GM21737 (cell line): Measurements from ENCODE around the gene ANKRD13D.
A peak's percentile ranks its signal among the peaks of the same experiment; 100 is the strongest.

ENCODE experiments used
- ATAC-seq: cut with Tn5 transposase; IDR thresholded peaks from one replicate; pipeline ENCODE4 v1.9.1; 2021; ENCODE audit warnings: mild to moderate bottlenecking, moderate library complexity; ENCODE audit not compliant: unreplicated experiment

Gene ANKRD13D

GRCh38 chr11:67285541-67286498 lies 3.3 kb upstream of the ANKRD13D start:
- ATAC-seq, result no peak

GRCh38 chr11:67286621-67287333 lies 2.3 kb upstream of the ANKRD13D start:
- no peak for ATAC-seq

GRCh38 chr11:67287355-67288197 lies 1.5 kb upstream of the ANKRD13D start:
- no peak for ATAC-seq

- ATAC-seq, result no peak
Observed at GRCh38 chr11:67288198-67288451, 978 bp upstream of the ANKRD13D start.

- ATAC-seq, result peak; percentile 56
Observed at GRCh38 chr11:67288452-67289225, 464 bp upstream of the ANKRD13D start.

- no peak for ATAC-seq
Observed at GRCh38 chr11:67289651-67290479, 762 bp downstream of the ANKRD13D start.

- no peak for ATAC-seq
Observed at GRCh38 chr11:67290801-67291200, 1.7 kb downstream of the ANKRD13D start.

GRCh38 chr11:67291481-67292381 lies 2.6 kb downstream of the ANKRD13D start:
- ATAC-seq, result no peak

- no peak for ATAC-seq
Observed at GRCh38 chr11:67292671-67293070, 3.6 kb downstream of the ANKRD13D start.

- no peak for ATAC-seq
Observed at GRCh38 chr11:67293090-67293489, 4.0 kb downstream of the ANKRD13D start.

GRCh38 chr11:67295846-67296245 lies 6.7 kb downstream of the ANKRD13D start:
- no peak for ATAC-seq

- ATAC-seq, result no peak
Observed at GRCh38 chr11:67298786-67299185, 9.7 kb downstream of the ANKRD13D start.

- no peak for ATAC-seq
Observed at GRCh38 chr11:67299471-67300191, 10.5 kb downstream of the ANKRD13D start.

- ATAC-seq, result no peak
Observed at GRCh38 chr11:67300256-67300755, 11.2 kb downstream of the ANKRD13D start.

- ATAC-seq, result no peak
Observed at GRCh38 chr11:67300756-67301312, 11.7 kb downstream of the ANKRD13D start.

GRCh38 chr11:67301313-67301921 lies 12.3 kb downstream of the ANKRD13D start:
- no peak for ATAC-seq

- no peak for ATAC-seq
Observed at GRCh38 chr11:67301951-67302516, 12.9 kb downstream of the ANKRD13D start.
